OCI-LY3 (cell line): ENCODE measurements around the gene SNX6.
"Not testable (repeated sequence)": the region's sequence is repeated elsewhere in the genome, so short reads cannot be mapped to it uniquely, and the experiment has no call there.

Source experiments
- H2AFZ ChIP-seq: fragments of 200-600, 300-600 bp; shearing (Covaris generic); 2 replicates; pipeline ENCODE4 v1.6.0; 2014; ENCODE audit warnings: antibody characterized with exemption, low read depth, low read length
- H3K27ac ChIP-seq: fragments of 200-600, 300-600 bp; sonication (generic); 2 replicates; pipeline ENCODE4 v1.5.1; 2014; ENCODE audit warnings: mild to moderate bottlenecking, low read length, moderate library complexity, mixed read lengths
- H3K27me3 ChIP-seq: fragments of 200-600, 300-600 bp; sonication (generic); 2 replicates; pipeline ENCODE4 v1.6.1; 2014; ENCODE audit warnings: low read depth, low read length, mixed read lengths
- H3K36me3 ChIP-seq: fragments of 200-600, 300-600 bp; sonication (generic); replicated peaks from 2 replicates; pipeline ENCODE3; 2014; ENCODE audit warnings: low read depth, low read length, mixed read lengths
- H3K4me1 ChIP-seq: fragments of 300-600, 200-600 bp; sonication (generic); 2 replicates; pipeline ENCODE4 v1.6.1; 2014; ENCODE audit warnings: low read length, mixed read lengths
- H3K4me2 ChIP-seq: fragments of 200-600, 300-600 bp; sonication (generic); 2 replicates; pipeline ENCODE4 v1.6.1; 2014; ENCODE audit warnings: low read length, mixed read lengths
- H3K4me3 ChIP-seq: fragments of 300-600, 200-600 bp; sonication (generic); 2 replicates; pipeline ENCODE4 v1.5.1; 2014; ENCODE audit warnings: antibody characterized with exemption, mild to moderate bottlenecking, low read length, moderate library complexity
- H3K79me2 ChIP-seq: fragments of 300-600, 200-600 bp; shearing (Covaris generic); 2 replicates; pipeline ENCODE4 v1.6.1; 2014; ENCODE audit warnings: mild to moderate bottlenecking, low read length, mixed read lengths
- H3K9ac ChIP-seq: fragments of 300-600, 200-600 bp; shearing (Covaris generic); 2 replicates; pipeline ENCODE4 v1.6.0; 2014; ENCODE audit warnings: mild to moderate bottlenecking, low read length, moderate library complexity
- H3K9me3 ChIP-seq: fragments of 200-600, 300-600 bp; shearing (Covaris generic); 2 replicates; pipeline ENCODE4 v1.6.1; 2014; ENCODE audit warnings: low read length, mixed read lengths; ENCODE audit not compliant: insufficient read depth
- H4K20me1 ChIP-seq: fragments of 200-600, 300-600 bp; sonication (generic); 2 replicates; pipeline ENCODE4 v1.6.1; 2016; ENCODE audit warnings: low read length, mixed read lengths; ENCODE audit not compliant: insufficient read depth
- EZH2phosphoT487 ChIP-seq: fragments of 200-600 bp; shearing (Covaris generic); IDR thresholded peaks from 2 replicates; pipeline ENCODE4 v1.6.1; 2018; ENCODE audit warnings: antibody characterized with exemption, mixed run types, low read depth
- TF ChIP-seq, protein P1 (sequence below): fragments of 200-600, 300-600 bp; sonication (generic); IDR thresholded peaks from 2 replicates; pipeline ENCODE4 v1.5.1; 2014; ENCODE audit warnings: antibody characterized with exemption, low read length, low read depth

The SNX6 gene

DNA sequence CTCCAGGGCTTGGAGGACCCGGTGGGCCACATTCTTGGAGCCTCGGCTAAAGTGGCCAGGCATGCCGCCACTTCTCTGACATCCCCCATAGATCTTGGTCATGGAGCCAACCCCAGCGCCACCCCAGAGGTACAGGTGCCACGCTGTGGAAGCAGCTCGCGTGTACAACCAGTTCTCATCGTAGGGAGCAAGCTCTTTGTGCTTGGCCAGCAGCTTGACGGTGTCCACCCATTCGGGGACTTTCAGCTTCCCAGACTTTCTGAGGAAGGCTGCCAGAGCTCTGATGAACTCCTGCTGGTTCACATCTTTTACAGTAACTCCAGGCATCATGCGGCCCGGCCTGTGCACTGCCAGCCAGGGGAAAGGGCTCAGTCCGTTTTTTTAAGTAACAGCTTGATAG is 61.1 kb downstream of the SNX6 start:
- no peaks in the 10 kb centered on the region for H3K4me1 ChIP-seq
- no peaks in the 10 kb centered on the region for H3K9me3 ChIP-seq
- TF ChIP-seq, protein P1, sequence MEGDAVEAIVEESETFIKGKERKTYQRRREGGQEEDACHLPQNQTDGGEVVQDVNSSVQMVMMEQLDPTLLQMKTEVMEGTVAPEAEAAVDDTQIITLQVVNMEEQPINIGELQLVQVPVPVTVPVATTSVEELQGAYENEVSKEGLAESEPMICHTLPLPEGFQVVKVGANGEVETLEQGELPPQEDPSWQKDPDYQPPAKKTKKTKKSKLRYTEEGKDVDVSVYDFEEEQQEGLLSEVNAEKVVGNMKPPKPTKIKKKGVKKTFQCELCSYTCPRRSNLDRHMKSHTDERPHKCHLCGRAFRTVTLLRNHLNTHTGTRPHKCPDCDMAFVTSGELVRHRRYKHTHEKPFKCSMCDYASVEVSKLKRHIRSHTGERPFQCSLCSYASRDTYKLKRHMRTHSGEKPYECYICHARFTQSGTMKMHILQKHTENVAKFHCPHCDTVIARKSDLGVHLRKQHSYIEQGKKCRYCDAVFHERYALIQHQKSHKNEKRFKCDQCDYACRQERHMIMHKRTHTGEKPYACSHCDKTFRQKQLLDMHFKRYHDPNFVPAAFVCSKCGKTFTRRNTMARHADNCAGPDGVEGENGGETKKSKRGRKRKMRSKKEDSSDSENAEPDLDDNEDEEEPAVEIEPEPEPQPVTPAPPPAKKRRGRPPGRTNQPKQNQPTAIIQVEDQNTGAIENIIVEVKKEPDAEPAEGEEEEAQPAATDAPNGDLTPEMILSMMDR, result no peak
- no peak for TF ChIP-seq EZH2phosphoT487
- H3K79me2 ChIP-seq, result no peaks in the 10 kb centered on the region
- H4K20me1 ChIP-seq, result no peaks in the 10 kb centered on the region
- H3K27me3 ChIP-seq, result no peaks in the 10 kb centered on the region
- H3K9ac ChIP-seq, result no peak overlapping the region
- peaks cover 24% of the 10 kb centered on the region for H3K36me3 ChIP-seq
- H2AFZ ChIP-seq, result no peak overlapping the region
- H3K4me3 ChIP-seq, result no peak overlapping the region
- H3K4me2 ChIP-seq, result no peak overlapping the region
- no peak overlapping the region for H3K27ac ChIP-seq

DNA sequence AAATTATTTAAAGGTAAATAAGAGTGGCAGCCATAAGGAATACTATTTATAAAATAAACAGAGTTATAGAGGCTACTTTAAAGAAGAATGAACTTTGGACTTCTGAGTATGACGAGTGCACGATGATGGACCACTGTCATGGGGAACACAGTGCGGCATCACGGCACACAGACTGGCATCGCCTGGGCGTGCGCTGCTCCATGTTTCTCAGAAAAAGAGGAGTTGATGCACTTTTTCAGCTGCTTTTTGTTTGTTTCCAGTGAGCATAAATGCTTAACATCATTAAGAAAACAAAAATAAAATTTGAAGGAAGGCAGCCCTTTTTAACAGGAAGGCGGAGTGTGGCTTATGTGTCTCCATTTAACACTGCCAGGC is 67.2 kb downstream of the SNX6 start:
- Histone ChIP-seq H3K27me3 (no peaks in the 10 kb centered on the region), H3K27ac (no peak overlapping the region), H4K20me1 (no peaks in the 10 kb centered on the region), H3K9me3 (no peaks in the 10 kb centered on the region), H3K4me2 (no peak overlapping the region), H3K79me2 (no peaks in the 10 kb centered on the region), H3K9ac (no peak overlapping the region), H3K36me3 (peaks cover 8% of the 10 kb centered on the region), H3K4me3 (no peak overlapping the region), H3K4me1 (no peaks in the 10 kb centered on the region), H2AFZ (no peak overlapping the region)
- TF ChIP-seq EZH2phosphoT487, result no peak
- TF ChIP-seq, protein P1, result no peak

DNA sequence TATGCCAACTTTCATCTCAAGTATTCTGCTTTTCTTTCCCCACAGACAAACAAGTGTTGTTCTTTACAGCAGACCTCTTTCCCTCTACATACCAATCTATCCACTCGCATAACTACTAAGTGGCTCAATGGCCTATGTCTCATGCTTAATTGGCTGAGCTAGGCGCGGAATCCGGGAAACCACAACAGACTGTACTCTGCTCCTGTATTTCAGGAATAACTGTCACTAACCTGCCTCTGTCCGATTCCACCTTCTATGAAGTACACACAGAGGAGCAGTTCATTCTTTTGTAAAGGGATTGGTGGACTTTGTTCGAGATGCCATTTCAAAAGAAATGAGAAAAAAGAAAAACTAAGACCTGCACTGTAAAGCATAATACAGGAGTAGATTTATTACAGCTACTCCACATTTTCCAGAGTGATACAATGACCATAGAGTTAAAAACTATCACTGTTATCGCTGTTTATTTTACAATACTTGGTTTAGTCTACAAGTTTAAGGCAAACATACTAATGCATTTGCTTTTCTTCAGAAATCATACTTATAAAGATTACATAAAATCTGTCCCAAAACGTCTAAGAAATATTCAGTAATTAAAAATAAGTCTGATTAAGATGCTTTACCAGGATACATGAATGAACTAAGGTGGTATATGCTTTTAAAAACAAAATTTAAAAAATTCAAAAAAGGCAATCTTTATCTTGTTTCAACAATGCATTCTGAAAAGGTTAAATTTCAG is 67.7 kb downstream of the SNX6 start:
- H3K9ac ChIP-seq, H2AFZ ChIP-seq, H3K27ac ChIP-seq, H3K36me3 ChIP-seq, H3K4me3 ChIP-seq, H3K79me2 ChIP-seq, H3K9me3 ChIP-seq, H3K4me2 ChIP-seq, H4K20me1 ChIP-seq, H3K4me1 ChIP-seq, H3K27me3 ChIP-seq: not testable (repeated sequence)

DNA sequence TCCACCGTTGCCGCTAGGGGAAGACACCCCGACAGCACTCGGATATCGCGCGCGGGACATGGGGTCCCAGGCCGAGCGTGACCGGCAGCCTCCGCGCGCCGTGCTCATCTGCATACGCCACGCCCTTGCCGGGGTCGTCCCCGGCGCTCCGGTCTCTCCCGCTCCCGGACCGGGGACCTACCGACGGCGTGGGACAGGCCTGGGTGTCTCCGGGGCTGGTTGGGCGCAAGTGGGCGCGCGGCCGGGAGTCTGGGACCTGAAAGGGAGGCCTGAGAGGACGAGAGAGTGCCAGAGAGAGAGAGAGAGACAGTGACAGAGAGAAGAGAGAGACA is 73.5 kb downstream of the SNX6 start:
- not testable (repeated sequence) for H3K9ac ChIP-seq, H3K79me2 ChIP-seq, H3K4me2 ChIP-seq, H3K27ac ChIP-seq, H3K36me3 ChIP-seq, H3K4me1 ChIP-seq, H4K20me1 ChIP-seq, H3K27me3 ChIP-seq, H2AFZ ChIP-seq, H3K4me3 ChIP-seq, H3K9me3 ChIP-seq

DNA sequence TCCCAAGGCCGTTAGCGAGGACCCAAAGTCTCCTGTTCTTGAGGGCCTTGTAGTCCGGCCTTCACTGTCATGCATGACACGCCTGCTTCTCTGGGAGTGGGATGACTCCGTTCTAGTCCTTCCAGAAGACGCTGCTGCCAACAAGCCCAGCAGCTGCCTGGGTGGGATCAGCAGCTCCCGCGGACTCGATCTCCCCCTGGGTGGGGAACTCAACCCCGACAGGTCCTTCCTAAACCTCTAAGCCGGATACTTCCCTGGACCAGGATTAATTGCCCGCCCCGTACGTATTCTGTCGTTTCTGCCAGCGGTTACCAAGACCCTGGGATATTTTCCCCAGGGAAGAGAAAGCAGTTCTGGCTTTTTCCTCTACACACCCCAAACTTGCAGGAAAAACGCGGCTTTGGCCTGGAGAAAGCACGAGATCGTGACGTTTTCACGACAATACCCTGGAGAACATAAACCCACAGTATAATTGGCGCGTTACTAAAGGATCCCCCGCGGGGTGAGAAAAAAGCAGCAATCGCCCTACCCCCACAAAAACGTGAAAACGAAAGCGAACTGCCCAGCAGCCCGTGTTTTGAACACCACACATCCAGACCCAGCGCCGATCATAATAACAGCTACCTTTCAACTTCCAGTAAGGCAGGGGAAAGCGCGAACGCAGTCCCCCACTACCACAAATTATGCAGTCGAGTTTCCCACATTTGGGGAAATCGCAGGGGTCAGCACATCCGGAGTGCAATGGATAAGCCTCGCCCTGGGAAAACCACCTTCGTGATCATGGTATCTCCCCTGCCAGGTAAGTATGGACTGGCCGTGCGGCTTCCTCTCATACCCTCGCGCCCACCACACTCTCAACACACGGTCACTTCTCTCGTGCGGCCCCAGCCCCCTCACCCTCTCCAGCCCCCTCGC is 74.1 kb downstream of the SNX6 start:
- H2AFZ ChIP-seq, H3K9me3 ChIP-seq, H3K4me2 ChIP-seq, H3K9ac ChIP-seq, H3K27me3 ChIP-seq, H3K36me3 ChIP-seq, H3K27ac ChIP-seq, H3K4me3 ChIP-seq, H3K4me1 ChIP-seq, H3K79me2 ChIP-seq, H4K20me1 ChIP-seq: not testable (repeated sequence)
